SU-DHL-6 (cell line): ENCODE results near the gene SDCBP2.

Source experiments
- EZH2phosphoT487 ChIP-seq: fragments of 200-600 bp; sonication (generic), shearing (Covaris generic); conservative IDR thresholded peaks from 2 replicates; pipeline ENCODE4 v1.6.1; 2018; ENCODE audit warnings: mild to moderate bottlenecking, antibody characterized with exemption, low read length, moderate library complexity, mixed read lengths
- TF ChIP-seq, protein P1 (sequence below): fragments of 200-600 bp; sonication (generic); IDR thresholded peaks from one replicate; pipeline ENCODE4 v1.5.1; 2017; ENCODE audit warnings: antibody characterized with exemption, mild to moderate bottlenecking, low read length, moderate library complexity; ENCODE audit not compliant: insufficient read depth, poor library complexity, severe bottlenecking

DNA sequence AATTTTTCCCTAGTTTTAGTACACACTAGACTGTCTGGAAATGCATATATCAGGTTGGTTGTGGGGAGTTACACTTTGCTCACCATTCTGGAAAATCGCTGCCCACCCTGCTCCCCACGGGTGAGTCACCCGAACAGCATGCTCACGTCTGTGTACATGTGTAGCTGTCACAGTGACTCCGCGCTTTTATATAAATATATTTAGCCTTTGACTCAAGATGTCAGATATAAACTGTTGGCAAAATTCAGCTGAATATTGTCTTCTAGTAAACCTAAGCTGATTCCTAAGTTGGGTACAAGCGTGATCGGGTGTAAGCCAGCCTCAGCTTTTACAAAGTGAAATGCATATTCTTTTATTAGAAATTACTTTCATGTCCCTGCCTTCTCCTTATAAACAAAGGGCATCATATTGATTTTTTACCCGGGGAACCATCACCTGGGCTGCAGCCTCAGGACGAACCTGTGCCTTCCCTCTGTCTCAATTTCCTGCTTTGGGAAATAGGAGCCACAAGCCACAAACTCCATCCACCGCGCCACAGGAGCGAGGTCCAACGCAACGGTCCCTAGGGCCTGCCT is 4.3 kb downstream of the SDCBP2 start:
- TF ChIP-seq, protein P1, sequence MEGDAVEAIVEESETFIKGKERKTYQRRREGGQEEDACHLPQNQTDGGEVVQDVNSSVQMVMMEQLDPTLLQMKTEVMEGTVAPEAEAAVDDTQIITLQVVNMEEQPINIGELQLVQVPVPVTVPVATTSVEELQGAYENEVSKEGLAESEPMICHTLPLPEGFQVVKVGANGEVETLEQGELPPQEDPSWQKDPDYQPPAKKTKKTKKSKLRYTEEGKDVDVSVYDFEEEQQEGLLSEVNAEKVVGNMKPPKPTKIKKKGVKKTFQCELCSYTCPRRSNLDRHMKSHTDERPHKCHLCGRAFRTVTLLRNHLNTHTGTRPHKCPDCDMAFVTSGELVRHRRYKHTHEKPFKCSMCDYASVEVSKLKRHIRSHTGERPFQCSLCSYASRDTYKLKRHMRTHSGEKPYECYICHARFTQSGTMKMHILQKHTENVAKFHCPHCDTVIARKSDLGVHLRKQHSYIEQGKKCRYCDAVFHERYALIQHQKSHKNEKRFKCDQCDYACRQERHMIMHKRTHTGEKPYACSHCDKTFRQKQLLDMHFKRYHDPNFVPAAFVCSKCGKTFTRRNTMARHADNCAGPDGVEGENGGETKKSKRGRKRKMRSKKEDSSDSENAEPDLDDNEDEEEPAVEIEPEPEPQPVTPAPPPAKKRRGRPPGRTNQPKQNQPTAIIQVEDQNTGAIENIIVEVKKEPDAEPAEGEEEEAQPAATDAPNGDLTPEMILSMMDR: no peak
- TF ChIP-seq EZH2phosphoT487: no peak
